Neural cell (in vitro differentiated cells): Measurements from ENCODE around the gene PPP1R1A. TPM values are rescaled to one million over a fixed set of nuclear protein-coding genes. Genes with fewer than 3 reads are reported as not detected.

Source experiments
- H2AFZ ChIP-seq: fragments of 200-600, 300-800 bp; sonication (generic), shearing (Covaris generic); 2 replicates; pipeline ENCODE4 v1.6.0; 2014; ENCODE audit warnings: low read depth, mild to moderate bottlenecking, antibody characterized with exemption, low read length, moderate library complexity
- H3F3A ChIP-seq: fragments of 200-600 bp; shearing (Covaris generic); 2 replicates; pipeline ENCODE4 v1.6.1; 2016; ENCODE audit warnings: mild to moderate bottlenecking, moderate library complexity, mixed read lengths, antibody characterized with exemption, low read length; ENCODE audit not compliant: insufficient read depth, poor library complexity, severe bottlenecking
- H3K27ac ChIP-seq: fragments of 200-600, 300-800 bp; sonication (generic), shearing (Covaris generic); 2 replicates; pipeline ENCODE4 v1.5.1; 2014; ENCODE audit warnings: mild to moderate bottlenecking, low read length, moderate library complexity
- H3K27me3 ChIP-seq: fragments of 300-800, 200-600 bp; sonication (generic), shearing (Covaris generic); 2 replicates; pipeline ENCODE4 v1.6.0; 2014; ENCODE audit warnings: mild to moderate bottlenecking, low read depth, low read length, moderate library complexity; ENCODE audit not compliant: insufficient read depth
- H3K36me3 ChIP-seq: fragments of 300-800, 200-600 bp; sonication (generic), shearing (Covaris generic); 2 replicates; pipeline ENCODE4 v1.5.1; 2014; ENCODE audit warnings: mild to moderate bottlenecking, antibody characterized with exemption, low read length, moderate library complexity; ENCODE audit not compliant: insufficient read depth
- H3K4me2 ChIP-seq: fragments of 300-800, 200-600 bp; sonication (generic), shearing (Covaris generic); 2 replicates; pipeline ENCODE4 v1.6.0; 2014; ENCODE audit warnings: mild to moderate bottlenecking, low read length
- H3K4me3 ChIP-seq: fragments of 300-800, 200-600 bp; sonication (generic), shearing (Covaris generic); 2 replicates; pipeline ENCODE4 v1.5.1; 2014; ENCODE audit warnings: mild to moderate bottlenecking, low read length, moderate library complexity
- H3K79me2 ChIP-seq: fragments of 200-600 bp; shearing (Covaris generic); replicated peaks from 2 replicates; pipeline ENCODE4 v1.6.0; 2014; ENCODE audit warnings: mild to moderate bottlenecking, low read length, moderate library complexity; ENCODE audit not compliant: insufficient read depth
- H3K9ac ChIP-seq: fragments of 300-800, 200-600 bp; sonication (generic), shearing (Covaris generic); 2 replicates; pipeline ENCODE4 v1.6.1; 2016; ENCODE audit warnings: mild to moderate bottlenecking, low read length, mixed read lengths
- H3K9me2 ChIP-seq: fragments of 200-600 bp; shearing (Covaris generic); 2 replicates; pipeline ENCODE4 v1.6.1; 2016; ENCODE audit warnings: mild to moderate bottlenecking, low read length, mixed read lengths; ENCODE audit not compliant: insufficient read depth
- H3K9me3 ChIP-seq: fragments of 200-600, 300-800 bp; sonication (generic), shearing (Covaris generic); 2 replicates; pipeline ENCODE4 v1.6.1; 2016; ENCODE audit warnings: mild to moderate bottlenecking, mixed run types, low read length, moderate library complexity, mixed read lengths
- H4K20me1 ChIP-seq: fragments of 200-600 bp; shearing (Covaris generic); 2 replicates; pipeline ENCODE4 v1.6.1; 2016; ENCODE audit warnings: mild to moderate bottlenecking, mixed run types; ENCODE audit not compliant: insufficient read depth
- CTCF ChIP-seq: fragments of 450-650 bp; IDR thresholded peaks from 2 replicates; pipeline ENCODE4 v1.5.1; 2014; ENCODE audit warnings: antibody characterized with exemption, mild to moderate bottlenecking, moderate library complexity; ENCODE audit not compliant: poor library complexity, severe bottlenecking
- EP300 ChIP-seq: fragments of 450-650 bp; conservative IDR thresholded peaks from 2 replicates; pipeline ENCODE4 v1.6.1; 2014; ENCODE audit warnings: antibody characterized with exemption, mild to moderate bottlenecking, moderate library complexity; ENCODE audit not compliant: poor library complexity, severe bottlenecking
- EZH2 ChIP-seq: fragments of 200-600, 300-800 bp; shearing (Covaris generic), sonication (generic); IDR thresholded peaks from 2 replicates; pipeline ENCODE4 v1.6.1; 2014; ENCODE audit warnings: antibody characterized with exemption, low read length, borderline replicate concordance, mild to moderate bottlenecking; ENCODE audit not compliant: insufficient read depth, poor library complexity, severe bottlenecking
- MXI1 ChIP-seq: fragments of 450-650 bp; conservative IDR thresholded peaks from 2 replicates; pipeline ENCODE4 v1.6.1; 2014; ENCODE audit warnings: antibody characterized with exemption, mild to moderate bottlenecking; ENCODE audit not compliant: poor library complexity, severe bottlenecking
- POLR2AphosphoS5 ChIP-seq: IDR thresholded peaks from 2 replicates; pipeline ENCODE4 v1.6.1; 2012
- RAD21 ChIP-seq: fragments of 450-650 bp; conservative IDR thresholded peaks from 2 replicates; pipeline ENCODE4 v1.6.1; 2014; ENCODE audit warnings: antibody characterized with exemption, mild to moderate bottlenecking, moderate library complexity
- REST ChIP-seq: IDR thresholded peaks from 2 replicates; pipeline ENCODE4 v1.6.1; 2012; ENCODE audit warnings: borderline replicate concordance
- SMC3 ChIP-seq: fragments of 450-650 bp; conservative IDR thresholded peaks from 2 replicates; pipeline ENCODE4 v1.6.1; 2014; ENCODE audit warnings: antibody characterized with exemption, mild to moderate bottlenecking, moderate library complexity; ENCODE audit not compliant: poor library complexity
- TAF1 ChIP-seq: IDR thresholded peaks from 2 replicates; pipeline ENCODE4 v1.6.1; 2012; ENCODE audit warnings: low read depth
- polyA plus RNA-seq: library from polyadenylated mRNA; depleted of rRNA; stranded (reverse); fragments of >200 nt; gene quantifications from 2 replicates; pipeline ENCODE4 v1.2.3, GENCODE V29; 2014

The PPP1R1A gene
- polyA plus RNA-seq, 1 donor from 2014 or later: 28.9 TPM

- H3K9me2 ChIP-seq: no peaks in the 10 kb centered on the region
- H3K9ac ChIP-seq: no peak overlapping the region
- no peaks in the 10 kb centered on the region for H4K20me1 ChIP-seq
- H3K9me3 ChIP-seq: no peaks in the 10 kb centered on the region
- H3K4me3 ChIP-seq: no peak overlapping the region
- no peak overlapping the region for H3K4me2 ChIP-seq
- H3F3A ChIP-seq: no peaks in the 10 kb centered on the region
- H3K36me3 ChIP-seq: no peaks in the 10 kb centered on the region
- no peak overlapping the region for H3K27ac ChIP-seq
- TF ChIP-seq TAF1 (no peak), REST (no peak), POLR2AphosphoS5 (no peak), RAD21 (no peak), EP300 (no peak), CTCF (no peak), MXI1 (no peak), EZH2 (no peak)
- H3K27me3 ChIP-seq: no peaks in the 10 kb centered on the region
- H3K79me2 ChIP-seq: no peaks in the 10 kb centered on the region
- no peak overlapping the region for H2AFZ ChIP-seq
These were observed 14.2 kb upstream of the PPP1R1A start for GRCh38 chr12:54602661-54603060.

- no peak overlapping the region for H3K4me3 ChIP-seq
- H3K9me2 ChIP-seq: no peaks in the 10 kb centered on the region
- H3K36me3 ChIP-seq: no peaks in the 10 kb centered on the region
- no peaks in the 10 kb centered on the region for H3K9me3 ChIP-seq
- H3K27ac ChIP-seq: no peak overlapping the region
- H3K4me2 ChIP-seq: no peak overlapping the region
- no peak for TF ChIP-seq POLR2AphosphoS5
- TF ChIP-seq REST: no peak
- TF ChIP-seq CTCF: no peak
- no peak for TF ChIP-seq EP300
- TF ChIP-seq EZH2: no peak
- no peak for TF ChIP-seq SMC3
- no peak for TF ChIP-seq RAD21
- TF ChIP-seq TAF1: no peak
- TF ChIP-seq MXI1: no peak
- H3K9ac ChIP-seq: no peak overlapping the region
- no peaks in the 10 kb centered on the region for H3F3A ChIP-seq
- no peaks in the 10 kb centered on the region for H3K79me2 ChIP-seq
- H2AFZ ChIP-seq: no peak overlapping the region
- H3K27me3 ChIP-seq: no peaks in the 10 kb centered on the region
- H4K20me1 ChIP-seq: no peaks in the 10 kb centered on the region
These were observed 13.4 kb upstream of the PPP1R1A start for GRCh38 chr12:54601841-54602240.
